Measurements from ENCODE around the gene MMP11.

The MMP11 gene

GRCh38 chr22:23790819-23791737 is 18.4 kb downstream of the MMP11 start:
- Histone ChIP-seq H3K4me1 (ENCODE audit: control insufficient read depth, insufficient read depth, low read length) (peaks cover 22% of the 10 kb centered on the region), H3K9ac (ENCODE audit: low read length) (no peak overlapping the region), H3K4me3 (ENCODE audit: low read depth, low read length) (no peak overlapping the region), H3K36me3 (ENCODE audit: control insufficient read depth, insufficient read depth, low read length) (peaks cover 54% of the 10 kb centered on the region), H3K9me3 (ENCODE audit: control insufficient read depth, insufficient read depth, low read depth, low read length) (no peaks in the 10 kb centered on the region), H3K27ac (ENCODE audit: low read depth, low read length) (no peak overlapping the region), H3K27me3 (ENCODE audit: control insufficient read depth, insufficient read depth, low read length) (no peaks in the 10 kb centered on the region)

- no peaks in the 10 kb centered on the region for H3K9me3 ChIP-seq (ENCODE audit: control insufficient read depth, insufficient read depth, low read depth, low read length)
- H3K36me3 ChIP-seq (ENCODE audit: control insufficient read depth, insufficient read depth, low read length) = peaks cover 62% of the 10 kb centered on the region
- no peaks in the 10 kb centered on the region for H3K27me3 ChIP-seq (ENCODE audit: control insufficient read depth, insufficient read depth, low read length)
- H3K9ac ChIP-seq (ENCODE audit: low read length) = no peak overlapping the region
- H3K4me3 ChIP-seq (ENCODE audit: low read depth, low read length) = no peak overlapping the region
- peaks cover 16% of the 10 kb centered on the region for H3K4me1 ChIP-seq (ENCODE audit: control insufficient read depth, insufficient read depth, low read length)
- H3K27ac ChIP-seq (ENCODE audit: low read depth, low read length) = no peak overlapping the region
Observed at GRCh38 chr22:23791738-23792645, 19.3 kb downstream of the MMP11 start.

DNA sequence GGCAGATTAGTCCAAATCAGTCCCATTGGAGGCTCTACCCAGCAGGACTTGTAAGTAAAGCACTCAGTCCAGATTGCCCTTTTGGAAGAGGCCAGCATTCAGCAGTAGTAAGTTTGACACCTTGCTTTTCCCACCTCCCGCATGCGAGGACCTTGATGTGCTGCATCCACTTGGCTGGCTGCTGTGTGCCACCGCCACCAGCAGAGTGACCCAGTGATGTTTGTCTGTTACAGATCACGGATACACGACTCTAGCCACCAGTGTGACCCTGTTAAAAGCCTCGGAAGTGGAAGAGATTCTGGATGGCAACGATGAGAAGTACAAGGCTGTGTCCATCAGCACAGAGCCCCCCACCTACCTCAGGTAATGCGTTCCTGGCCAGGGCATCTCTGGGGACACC is 20.7 kb downstream of the MMP11 start:
- H3K9ac ChIP-seq (ENCODE audit: low read length) = peak overlapping the region; percentile 17
- peaks cover 70% of the 10 kb centered on the region for H3K36me3 ChIP-seq (ENCODE audit: control insufficient read depth, insufficient read depth, low read length)
- H3K9me3 ChIP-seq (ENCODE audit: control insufficient read depth, insufficient read depth, low read depth, low read length) = no peaks in the 10 kb centered on the region
- no peaks in the 10 kb centered on the region for H3K27me3 ChIP-seq (ENCODE audit: control insufficient read depth, insufficient read depth, low read length)
- no peak overlapping the region for H3K27ac ChIP-seq (ENCODE audit: low read depth, low read length)
- peaks cover 16% of the 10 kb centered on the region for H3K4me1 ChIP-seq (ENCODE audit: control insufficient read depth, insufficient read depth, low read length)
- no peak overlapping the region for H3K4me3 ChIP-seq (ENCODE audit: low read depth, low read length)

DNA sequence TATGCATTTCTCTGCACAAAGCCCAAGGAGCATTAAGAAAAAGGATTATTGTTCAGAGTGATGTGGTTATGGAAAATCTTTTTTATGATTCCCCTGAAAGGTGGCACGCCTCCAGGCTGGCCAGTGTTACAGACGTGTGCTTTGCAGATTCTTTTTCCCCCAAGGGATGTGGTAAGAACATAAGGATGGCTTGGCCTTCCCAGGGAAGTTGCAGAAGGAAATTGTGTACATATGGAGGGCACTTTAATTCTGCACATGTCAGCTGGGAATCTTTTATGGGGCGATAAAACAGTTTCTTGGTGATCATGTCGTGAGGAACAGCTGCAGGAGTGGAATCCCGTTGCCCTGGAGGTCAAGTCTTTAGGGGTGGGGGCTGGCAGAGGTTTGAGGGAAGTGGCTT is 23.8 kb downstream of the MMP11 start:
- H3K36me3 ChIP-seq (ENCODE audit: control insufficient read depth, insufficient read depth, low read length) = peaks cover 81% of the 10 kb centered on the region

DNA sequence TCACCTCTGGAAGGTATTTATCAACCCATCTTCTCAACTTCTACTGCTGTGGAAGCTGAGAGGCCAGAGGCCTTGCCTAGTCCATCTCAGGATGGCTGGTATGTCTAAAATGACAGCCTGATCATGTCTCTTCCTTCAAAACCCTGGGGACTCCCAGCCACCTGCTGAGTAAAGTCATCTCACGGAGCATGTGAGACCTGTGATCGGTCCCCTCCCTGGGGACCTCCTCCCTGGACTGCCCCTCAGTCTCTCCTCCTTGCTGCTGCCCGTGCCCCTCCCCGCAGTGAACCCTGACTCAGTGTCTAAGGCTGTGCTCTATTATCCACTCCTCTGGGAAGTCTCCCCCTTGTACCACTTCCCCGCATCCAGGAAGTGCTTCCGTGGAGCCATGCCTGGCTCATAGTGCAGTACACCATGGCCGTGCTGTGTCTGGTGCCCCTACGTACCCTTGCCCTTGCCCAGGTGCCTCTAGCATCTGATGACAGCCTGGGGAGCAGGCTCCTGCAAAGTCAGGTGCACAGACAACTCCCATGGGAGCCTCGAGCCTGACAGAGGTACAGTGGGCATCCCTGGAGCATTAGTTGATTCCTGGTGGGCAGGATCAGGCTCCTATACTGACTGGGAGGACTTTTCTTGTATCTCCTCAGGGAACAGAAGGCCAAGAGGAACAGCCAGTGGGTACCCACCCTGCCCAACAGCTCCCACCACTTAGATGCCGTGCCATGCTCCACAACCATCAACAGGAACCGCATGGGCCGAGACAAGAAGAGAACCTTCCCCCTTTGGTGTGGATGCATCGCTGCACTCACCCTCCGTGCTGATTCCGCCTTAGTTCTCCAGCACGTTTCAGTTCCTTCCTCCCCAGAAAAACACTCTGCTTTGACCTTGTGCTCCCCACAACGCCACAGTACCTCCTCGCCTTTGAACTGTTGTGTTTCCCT is 27.9 kb downstream of the MMP11 start:
- Histone ChIP-seq H3K9ac (ENCODE audit: low read length) (no peak overlapping the region), H3K4me1 (ENCODE audit: control insufficient read depth, insufficient read depth, low read length) (no peaks in the 10 kb centered on the region), H3K36me3 (ENCODE audit: control insufficient read depth, insufficient read depth, low read length) (peaks cover 82% of the 10 kb centered on the region), H3K9me3 (ENCODE audit: control insufficient read depth, insufficient read depth, low read depth, low read length) (no peaks in the 10 kb centered on the region), H3K27me3 (ENCODE audit: control insufficient read depth, insufficient read depth, low read length) (no peaks in the 10 kb centered on the region), H3K4me3 (ENCODE audit: low read depth, low read length) (no peak overlapping the region), H3K27ac (ENCODE audit: low read depth, low read length) (no peak overlapping the region)

More for the DNA sequence above, 23.8 kb downstream of the MMP11 start:
- H3K9me3 ChIP-seq (ENCODE audit: control insufficient read depth, insufficient read depth, low read depth, low read length) = no peaks in the 10 kb centered on the region
- H3K9ac ChIP-seq (ENCODE audit: low read length) = no peak overlapping the region
- no peaks in the 10 kb centered on the region for H3K27me3 ChIP-seq (ENCODE audit: control insufficient read depth, insufficient read depth, low read length)
- H3K4me1 ChIP-seq (ENCODE audit: control insufficient read depth, insufficient read depth, low read length) = no peaks in the 10 kb centered on the region
- H3K4me3 ChIP-seq (ENCODE audit: low read depth, low read length) = no peak overlapping the region
- no peak overlapping the region for H3K27ac ChIP-seq (ENCODE audit: low read depth, low read length)

DNA sequence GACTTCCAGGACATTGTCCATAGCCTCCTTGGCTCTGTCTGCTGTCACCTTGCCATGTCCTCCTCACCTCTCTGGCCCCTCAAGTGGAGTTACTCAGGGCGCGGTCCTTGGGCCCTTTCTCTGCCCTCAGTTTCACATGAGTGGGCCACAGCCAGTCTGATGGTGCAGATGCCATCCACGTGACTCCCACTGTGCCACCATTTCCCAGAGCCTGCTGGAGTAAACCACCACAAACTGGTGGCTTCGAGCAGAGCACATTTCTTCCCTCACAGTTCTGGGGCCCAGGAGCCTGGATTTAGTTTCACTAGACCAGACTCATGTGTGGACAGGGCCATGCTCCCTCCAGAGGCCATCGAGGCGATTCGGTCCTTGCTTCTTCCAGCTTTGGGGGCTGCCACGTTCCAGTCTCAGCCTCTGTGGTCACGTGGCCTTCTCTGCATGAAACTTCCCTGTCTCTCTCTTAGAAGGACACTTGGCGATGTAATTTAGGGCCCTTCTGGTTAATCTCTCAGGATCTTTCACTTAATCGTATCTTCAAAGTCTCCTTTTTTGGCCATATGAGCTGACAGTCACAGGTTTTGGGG is 28.7 kb downstream of the MMP11 start:
- Histone ChIP-seq H3K36me3 (ENCODE audit: control insufficient read depth, insufficient read depth, low read length) (peaks cover 82% of the 10 kb centered on the region), H3K4me1 (ENCODE audit: control insufficient read depth, insufficient read depth, low read length) (no peaks in the 10 kb centered on the region), H3K9ac (ENCODE audit: low read length) (no peak overlapping the region), H3K4me3 (ENCODE audit: low read depth, low read length) (no peak overlapping the region), H3K9me3 (ENCODE audit: control insufficient read depth, insufficient read depth, low read depth, low read length) (no peaks in the 10 kb centered on the region), H3K27ac (ENCODE audit: low read depth, low read length) (no peak overlapping the region), H3K27me3 (ENCODE audit: control insufficient read depth, insufficient read depth, low read length) (no peaks in the 10 kb centered on the region)

GRCh38 chr22:23801886-23802377 is 29.3 kb downstream of the MMP11 start:
- Histone ChIP-seq H3K4me1 (ENCODE audit: control insufficient read depth, insufficient read depth, low read length) (no peaks in the 10 kb centered on the region), H3K9ac (ENCODE audit: low read length) (no peak overlapping the region), H3K9me3 (ENCODE audit: control insufficient read depth, insufficient read depth, low read depth, low read length) (no peaks in the 10 kb centered on the region), H3K27me3 (ENCODE audit: control insufficient read depth, insufficient read depth, low read length) (no peaks in the 10 kb centered on the region), H3K4me3 (ENCODE audit: low read depth, low read length) (no peak overlapping the region), H3K27ac (ENCODE audit: low read depth, low read length) (no peak overlapping the region), H3K36me3 (ENCODE audit: control insufficient read depth, insufficient read depth, low read length) (peaks cover 83% of the 10 kb centered on the region)

DNA sequence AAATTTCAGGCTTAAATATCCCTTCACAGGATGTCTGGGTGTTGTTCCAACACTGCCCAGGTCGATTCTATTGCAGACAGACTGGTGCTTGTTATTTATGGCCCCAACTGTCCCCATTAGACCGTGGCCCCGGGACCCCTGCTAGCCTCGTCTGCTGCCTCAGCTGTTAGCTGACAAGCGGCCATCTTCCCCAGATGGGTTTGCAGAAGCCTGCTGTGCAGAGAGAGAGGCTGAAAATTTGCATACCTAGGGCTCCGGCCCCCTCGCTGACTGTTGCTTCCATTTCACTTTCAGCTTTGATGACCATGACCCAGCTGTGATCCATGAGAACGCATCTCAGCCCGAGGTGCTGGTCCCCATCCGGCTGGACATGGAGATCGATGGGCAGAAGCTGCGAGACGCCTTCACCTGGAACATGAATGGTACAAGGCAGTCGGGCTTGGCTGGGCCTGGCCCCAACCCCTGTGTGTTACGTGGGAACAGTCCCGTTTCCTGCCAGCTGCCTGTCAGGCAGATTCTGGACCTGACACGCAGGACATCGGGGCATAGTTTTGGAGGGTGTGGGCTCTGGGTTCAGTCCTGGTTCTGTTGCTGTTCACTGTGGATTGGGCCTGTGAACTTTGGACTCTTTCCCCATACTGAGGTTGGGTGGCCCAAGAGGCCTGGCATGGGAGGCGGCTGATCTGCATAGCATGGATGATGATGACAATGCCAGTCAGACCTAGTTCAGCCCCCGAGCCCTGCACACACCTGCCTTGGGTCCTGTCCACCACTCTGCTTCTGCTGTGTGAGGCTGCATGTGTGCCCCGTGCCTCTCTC is 30.6 kb downstream of the MMP11 start:
- no peaks in the 10 kb centered on the region for H3K27me3 ChIP-seq (ENCODE audit: control insufficient read depth, insufficient read depth, low read length)
- H3K4me1 ChIP-seq (ENCODE audit: control insufficient read depth, insufficient read depth, low read length) = no peaks in the 10 kb centered on the region
- H3K9me3 ChIP-seq (ENCODE audit: control insufficient read depth, insufficient read depth, low read depth, low read length) = no peaks in the 10 kb centered on the region
- H3K27ac ChIP-seq (ENCODE audit: low read depth, low read length) = no peak overlapping the region
- no peak overlapping the region for H3K4me3 ChIP-seq (ENCODE audit: low read depth, low read length)
- H3K9ac ChIP-seq (ENCODE audit: low read length) = no peak overlapping the region
- peaks cover 79% of the 10 kb centered on the region for H3K36me3 ChIP-seq (ENCODE audit: control insufficient read depth, insufficient read depth, low read length)

DNA sequence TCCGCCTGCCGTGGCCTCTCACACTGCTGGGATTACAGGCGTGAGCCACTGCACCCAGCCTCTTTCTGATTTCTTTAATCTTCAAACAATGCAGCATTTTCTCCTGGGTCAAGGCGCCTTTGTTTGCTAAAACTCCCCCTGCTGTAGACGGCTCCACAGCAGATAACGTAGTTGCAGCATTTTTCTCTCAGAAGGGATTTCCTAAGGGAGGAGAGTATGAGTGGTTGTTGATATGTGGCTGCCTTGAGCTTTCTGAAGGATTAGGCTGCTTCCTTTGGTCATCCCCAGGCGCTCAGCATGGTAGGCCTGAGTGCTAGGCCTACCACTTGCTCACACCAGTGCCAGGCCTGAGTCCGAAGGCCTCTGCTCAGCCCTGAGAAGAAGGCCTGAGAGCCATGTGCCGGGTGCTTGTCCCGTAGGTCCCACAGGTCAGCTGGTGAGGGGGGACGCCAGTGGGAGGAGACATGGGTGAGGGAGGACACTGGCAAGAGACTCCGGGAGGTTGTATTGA is 32.2 kb downstream of the MMP11 start:
- H3K4me1 ChIP-seq (ENCODE audit: control insufficient read depth, insufficient read depth, low read length) = no peaks in the 10 kb centered on the region
- H3K9me3 ChIP-seq (ENCODE audit: control insufficient read depth, insufficient read depth, low read depth, low read length) = no peaks in the 10 kb centered on the region
- H3K27me3 ChIP-seq (ENCODE audit: control insufficient read depth, insufficient read depth, low read length) = no peaks in the 10 kb centered on the region
- peaks cover 73% of the 10 kb centered on the region for H3K36me3 ChIP-seq (ENCODE audit: control insufficient read depth, insufficient read depth, low read length)
- H3K27ac ChIP-seq (ENCODE audit: low read depth, low read length) = no peak overlapping the region
- H3K9ac ChIP-seq (ENCODE audit: low read length) = no peak overlapping the region
- no peak overlapping the region for H3K4me3 ChIP-seq (ENCODE audit: low read depth, low read length)
